H9 (cell line): ENCODE results near the gene MITF. TPM values are rescaled to one million over a fixed set of nuclear protein-coding genes. Genes with fewer than 3 reads are reported as not detected.
A peak's percentile ranks its signal among the peaks of the same experiment; 100 is the strongest.
"Not testable (repeated sequence)": the region's sequence is repeated elsewhere in the genome, so short reads cannot be mapped to it uniquely, and the experiment has no call there.

Source experiments
- DNase-seq: peaks from one replicate; pipeline ENCODE4 v3.0.0-alpha.2; 2017
- H2AFZ ChIP-seq: one replicate; pipeline ENCODE4 v1.6.1; 2013; ENCODE audit warnings: mild to moderate bottlenecking, low read length, control low read depth, moderate library complexity
- H2AK5ac ChIP-seq: 2 replicates; pipeline ENCODE4 v1.6.1; 2013; ENCODE audit warnings: low read length, control low read depth, mixed read lengths; ENCODE audit not compliant: insufficient read length
- H2BK120ac ChIP-seq: one replicate; pipeline ENCODE4 v1.6.1; 2013; ENCODE audit warnings: low read depth, mild to moderate bottlenecking, low read length, control low read depth, inconsistent platforms; ENCODE audit not compliant: poor library complexity, severe bottlenecking
- H2BK12ac ChIP-seq: 2 replicates; pipeline ENCODE4 v1.6.1; 2013; ENCODE audit warnings: low read length, control low read depth, mixed read lengths, low read depth; ENCODE audit not compliant: insufficient read length
- H2BK15ac ChIP-seq: 2 replicates; pipeline ENCODE4 v1.6.1; 2013; ENCODE audit warnings: low read depth, low read length, control low read depth
- H2BK20ac ChIP-seq: one replicate; pipeline ENCODE4 v1.6.1; 2013; ENCODE audit warnings: low read depth, mild to moderate bottlenecking, low read length, control low read depth, inconsistent platforms; ENCODE audit not compliant: poor library complexity, severe bottlenecking
- H2BK5ac ChIP-seq: 2 replicates; pipeline ENCODE4 v1.6.1; 2013; ENCODE audit warnings: low read length, control low read depth, mixed read lengths; ENCODE audit not compliant: insufficient read length
- H3K14ac ChIP-seq: 2 replicates; pipeline ENCODE4 v1.6.1; 2013; ENCODE audit warnings: low read length, control low read depth; ENCODE audit not compliant: insufficient read depth
- H3K18ac ChIP-seq: 2 replicates; pipeline ENCODE4 v1.6.1; 2013; ENCODE audit warnings: low read depth, mild to moderate bottlenecking, mixed read lengths, low read length, control low read depth; ENCODE audit not compliant: insufficient read length
- H3K23ac ChIP-seq: 2 replicates; pipeline ENCODE4 v1.6.1; 2013; ENCODE audit warnings: low read length, control low read depth, mixed read lengths, low read depth; ENCODE audit not compliant: insufficient read length
- H3K23me2 ChIP-seq: 2 replicates; pipeline ENCODE4 v1.6.1; 2013; ENCODE audit warnings: low read depth, mild to moderate bottlenecking, mixed read lengths, low read length, control low read depth; ENCODE audit not compliant: insufficient read length, poor library complexity, severe bottlenecking
- H3K27ac ChIP-seq: 2 replicates; pipeline ENCODE4 v1.5.1; 2013; ENCODE audit warnings: low read length, control low read depth, mixed read lengths, low read depth; ENCODE audit not compliant: insufficient read length
- H3K27me3 ChIP-seq: 2 replicates; pipeline ENCODE4 v1.6.1; 2013; ENCODE audit warnings: low read length, control low read depth, inconsistent platforms; ENCODE audit not compliant: insufficient read depth
- H3K4ac ChIP-seq: 2 replicates; pipeline ENCODE4 v1.6.1; 2013; ENCODE audit warnings: low read depth, mild to moderate bottlenecking, control low read depth, inconsistent platforms, low read length, moderate library complexity
- H3K4me1 ChIP-seq: 2 replicates; pipeline ENCODE4 v1.6.1; 2013; ENCODE audit warnings: low read length, control low read depth, inconsistent platforms; ENCODE audit not compliant: insufficient read depth
- H3K4me2 ChIP-seq: 2 replicates; pipeline ENCODE4 v1.6.1; 2013; ENCODE audit warnings: low read length, control low read depth, mixed read lengths; ENCODE audit not compliant: insufficient read length, insufficient read depth
- H3K56ac ChIP-seq: 2 replicates; pipeline ENCODE4 v1.6.1; 2013; ENCODE audit warnings: low read depth, mild to moderate bottlenecking, mixed read lengths, low read length, control low read depth; ENCODE audit not compliant: insufficient read length
- H3K79me1 ChIP-seq: 2 replicates; pipeline ENCODE4 v1.6.1; 2013; ENCODE audit warnings: low read depth, mild to moderate bottlenecking, moderate library complexity, low read length, control low read depth, inconsistent platforms; ENCODE audit not compliant: insufficient read depth, poor library complexity, severe bottlenecking
- H3K79me2 ChIP-seq: 2 replicates; pipeline ENCODE4 v1.6.1; 2013; ENCODE audit warnings: low read length, control low read depth, inconsistent platforms; ENCODE audit not compliant: insufficient read depth
- H3K9ac ChIP-seq: 2 replicates; pipeline ENCODE4 v1.6.1; 2013; ENCODE audit warnings: low read length, control low read depth, mixed read lengths; ENCODE audit not compliant: insufficient read length; ENCODE audit errors: extremely low read depth
- H3K9me3 ChIP-seq: one replicate; pipeline ENCODE4 v1.6.1; 2013; ENCODE audit warnings: low read depth, low read length, inconsistent platforms; ENCODE audit not compliant: control insufficient read depth
- H3T11ph ChIP-seq: one replicate; pipeline ENCODE4 v1.6.1; 2013; ENCODE audit warnings: mild to moderate bottlenecking, low read length, control low read depth, inconsistent platforms
- H4K20me1 ChIP-seq: one replicate; pipeline ENCODE4 v1.6.1; 2013; ENCODE audit not compliant: control insufficient read depth, insufficient read length, insufficient read depth
- H4K5ac ChIP-seq: 2 replicates; pipeline ENCODE4 v1.6.1; 2013; ENCODE audit warnings: low read depth, mild to moderate bottlenecking, mixed read lengths, low read length, control low read depth; ENCODE audit not compliant: insufficient read length
- H4K8ac ChIP-seq: replicated peaks from 2 replicates; pipeline ENCODE4 v1.6.1; 2013; ENCODE audit warnings: low read length, control low read depth, mixed read lengths, low read depth; ENCODE audit not compliant: insufficient read length
- H4K91ac ChIP-seq: 2 replicates; pipeline ENCODE4 v1.6.1; 2013; ENCODE audit warnings: low read depth, mild to moderate bottlenecking, moderate library complexity, mixed read lengths, low read length, control low read depth; ENCODE audit not compliant: insufficient read length
- H3K27ac Mint-ChIP-seq, 3 experiments: 2 replicates in 2 of 3; 3 replicates in 1 of 3; pipeline ENCODE4 v1.8.0; 2020 to 2021; ENCODE audit warnings: mixed read lengths in 3 of 3, mild to moderate bottlenecking in 1 of 3, moderate library complexity in 1 of 3
- H3K27me3 Mint-ChIP-seq: 2 replicates; pipeline ENCODE4 v1.8.0; 2021; ENCODE audit warnings: low read depth, mild to moderate bottlenecking, moderate library complexity, mixed read lengths
- H3K36me3 Mint-ChIP-seq, 3 experiments: 2 replicates in 2 of 3; 3 replicates in 1 of 3; pipeline ENCODE4 v1.8.0; 2020 to 2021; ENCODE audit warnings: low read depth in 3 of 3, mixed read lengths in 3 of 3; ENCODE audit not compliant: insufficient read depth in 1 of 3
- H3K4me1 Mint-ChIP-seq, 2 experiments: 2 replicates each; pipeline ENCODE4 v1.8.0; 2020; ENCODE audit warnings: mixed read lengths in 2 of 2
- H3K4me3 Mint-ChIP-seq, 2 experiments: 2 replicates in 1 of 2; 3 replicates in 1 of 2; pipeline ENCODE4 v1.8.0; 2020 to 2021; ENCODE audit warnings: mild to moderate bottlenecking in 2 of 2, mixed read lengths in 2 of 2, moderate library complexity in 1 of 2
- H3K9me3 Mint-ChIP-seq, 2 experiments: 2 replicates in 1 of 2; 3 replicates in 1 of 2; pipeline ENCODE4 v1.8.0; 2020; ENCODE audit warnings: mild to moderate bottlenecking in 2 of 2, mixed read lengths in 2 of 2, moderate library complexity in 1 of 2
- CTCF ChIP-seq: fragments of 200-600 bp; sonication (generic); conservative IDR thresholded peaks from 3 replicates; pipeline ENCODE4 v1.8.0; 2021; ENCODE audit warnings: antibody characterized with exemption, mild to moderate bottlenecking
- WGBS: extraction: QIAGEN DNeasy Blood & Tissue Kit; methylation state at CpG from one replicate; pipeline ENCODE4 v1.1.7; 2013; ENCODE audit warnings: missing lambda C conversion rate, low lambda C conversion rate, mixed read lengths; ENCODE audit not compliant: insufficient read length; ENCODE audit errors: extremely low coverage; 5-methylcytosine and 5-hydroxymethylcytosine counted together
- total RNA-seq: library from RNA; stranded (reverse); gene quantifications from 2 replicates; pipeline ENCODE4 v1.2.1, GENCODE V29; 2021

Gene MITF
- total RNA-seq, 1 experiment from 2014 or later = 0.81 TPM

- Mint-ChIP-seq H3K9me3 (no peaks in the 10 kb centered on the region; a peak in 1 of 5 replicates), H3K4me1 (peaks cover 9 to 16% of the 10 kb centered on the region in 2 experiments), H3K4me3 (no peak overlapping the region), H3K27ac (no peak overlapping the region), H3K27me3 (no peaks in the 10 kb centered on the region; the same call in 1 of the 2 replicates), H3K36me3 (no peaks in the 10 kb centered on the region)
- Histone ChIP-seq H4K91ac (no peak overlapping the region), H2BK5ac (no peak overlapping the region), H3K9ac (no peak overlapping the region), H3K23ac (no peak overlapping the region), H3K4me2 (no peak overlapping the region), H3K56ac (no peak overlapping the region), H2BK15ac (no peak overlapping the region), H2AK5ac (no peak overlapping the region), H3K79me2 (no peaks in the 10 kb centered on the region), H2AFZ (no peak overlapping the region), H4K8ac (no peak overlapping the region), H4K5ac (no peak overlapping the region), H3K27ac (no peak overlapping the region), H2BK20ac (no peak overlapping the region), H3K23me2 (no peaks in the 10 kb centered on the region), H3K4me1 (0 out of 2 replicates have a peak, but pooled peaks cover 2% of the 10 kb centered on the region), H2BK120ac (no peak overlapping the region), H3K14ac (no peak overlapping the region), H3K9me3 (no peaks in the 10 kb centered on the region), H3K27me3 (no peaks in the 10 kb centered on the region), H3K18ac (no peak overlapping the region), H2BK12ac (no peak overlapping the region), H4K20me1 (no peaks in the 10 kb centered on the region), H3T11ph (no peak overlapping the region), H3K79me1 (no peaks in the 10 kb centered on the region), H3K4ac (no peak overlapping the region)
- peak; percentile 58 for TF ChIP-seq CTCF
- WGBS = no CpG with 5 or more reads among the region's 3 CpGs
- no peak for DNase-seq
Measured at GRCh38 chr3:69791919-69792399, 52.7 kb downstream of the MITF start.

- H3K18ac ChIP-seq, H3K27ac Mint-ChIP-seq, H2BK20ac ChIP-seq, H3K27me3 ChIP-seq, H2BK12ac ChIP-seq, H3K27ac ChIP-seq, H4K20me1 ChIP-seq, H3K27me3 Mint-ChIP-seq, H3K79me2 ChIP-seq, H2BK15ac ChIP-seq, H2AK5ac ChIP-seq, H3K79me1 ChIP-seq, H2AFZ ChIP-seq, H3K23me2 ChIP-seq, H3K4me3 Mint-ChIP-seq, H3K4me1 ChIP-seq, H4K8ac ChIP-seq, H3K36me3 Mint-ChIP-seq, H3K4ac ChIP-seq, H4K5ac ChIP-seq, H2BK120ac ChIP-seq, H3K4me1 Mint-ChIP-seq, H3K9ac ChIP-seq, H3T11ph ChIP-seq, DNase-seq, H2BK5ac ChIP-seq, H3K9me3 ChIP-seq, H3K56ac ChIP-seq, H3K9me3 Mint-ChIP-seq, H3K23ac ChIP-seq, H4K91ac ChIP-seq, H3K14ac ChIP-seq, H3K4me2 ChIP-seq: not testable (repeated sequence)
- WGBS = no CpG with 5 or more reads among the region's 4 CpGs
Measured at GRCh38 chr3:69796126-69796525, 56.9 kb downstream of the MITF start.
